SK-N-MC (cell line): ENCODE measurements around the gene RBMS3.

Experiments
- EZH2 ChIP-seq: fragments of 200-600 bp; sonication (generic); IDR thresholded peaks from one replicate; pipeline ENCODE4 v1.6.1; 2017; ENCODE audit warnings: antibody characterized with exemption
- POLR2AphosphoS5 ChIP-seq: IDR thresholded peaks from 2 replicates; pipeline ENCODE4 v1.6.1; 2012; ENCODE audit warnings: mild to moderate bottlenecking, low read depth, low read length, borderline replicate concordance

GRCh38 chr3:29324180-29324651, 43.3 kb downstream of the RBMS3 start:
- TF ChIP-seq POLR2AphosphoS5 (no peak), EZH2 (no peak)
